HCT116 (cell line): ENCODE measurements around the gene ZNF317. TPM values are rescaled to one million over a fixed set of nuclear protein-coding genes. Genes with fewer than 3 reads are reported as not detected.

Source experiments
- ATAC-seq: fragments of 200-7000 bp; cut with Tn5 transposase; 2 replicates; pipeline ENCODE4 v1.9.1; 2020; ENCODE audit warnings: mild to moderate bottlenecking, moderate library complexity
- BruUV-seq: library from RNA; stranded (reverse); fragments of 400-500 nt; replicated peaks from 2 replicates; lab custom pipeline; 2021; lab: Mats Ljungman, UMichigan
- CTCF ChIA-PET: fragments of 300-600 bp; sonication (Branson Sonifier 250); formaldehyde crosslinking; loops from one replicate; lab custom pipeline; 2021; ENCODE audit warnings: antibody characterized with exemption; lab: Charles Lee
- POLR2A ChIA-PET: fragments of 300-600, 350-600 bp; sonication (Branson Sonifier 250); formaldehyde crosslinking; loops from one replicate; lab custom pipeline; 2021; ENCODE audit warnings: antibody characterized with exemption; lab: Charles Lee
- RAD21 ChIA-PET, 2 experiments: fragments of 300-600 bp; sonication (Branson Sonifier 250); formaldehyde crosslinking; loops; one replicate each; lab custom pipeline; 2023; ENCODE audit warnings: low total read pairs in 2 of 2; ENCODE audit not compliant: uncharacterized antibody in 2 of 2, unreplicated experiment in 2 of 2, low non-redundant PET in 1 of 2; lab: Charles Lee
- DNase-seq: peaks from one replicate; pipeline ENCODE4 v3.0.0-alpha.2; 2010; ENCODE audit warnings: low read depth, low spot score
- H2AFZ ChIP-seq: fragments of 200-600 bp; shearing (Covaris generic), sonication (generic); 2 replicates; pipeline ENCODE4 v1.6.1; 2017; ENCODE audit warnings: low read depth, mixed run types, mixed read lengths, antibody characterized with exemption, low read length; ENCODE audit not compliant: poor library complexity, severe bottlenecking
- H3K27ac ChIP-seq: 2 replicates; pipeline ENCODE4 v1.5.1; 2012; ENCODE audit warnings: low read depth, low read length
- H3K27me3 ChIP-seq: fragments of 200-600 bp; sonication (generic); 2 replicates; pipeline ENCODE4 v1.6.1; 2016; ENCODE audit warnings: mixed run types, low read length, mixed read lengths; ENCODE audit not compliant: insufficient read depth
- H3K36me3 ChIP-seq, 2 experiments: fragments of 200-500 bp in 1 of 2; fragments of 200-600 bp in 1 of 2; sonication (Bioruptor generic) in 1 of 2; sonication (generic) in 1 of 2; 2 replicates each; pipeline versions ENCODE4 v1.5.1 to v1.6.1; 2014 to 2016; ENCODE audit warnings: low read length in 2 of 2, inconsistent platforms in 1 of 2, mixed read lengths in 1 of 2, mixed run types in 1 of 2; ENCODE audit not compliant: insufficient read depth in 2 of 2, control insufficient read depth in 1 of 2
- H3K4me1 ChIP-seq, 2 experiments: fragments of 200-600 bp in 1 of 2; sonication (generic) in 1 of 2; 2 replicates each; pipeline versions ENCODE4 v1.5.1 to v1.6.1; 2012 to 2017; ENCODE audit warnings: low read length in 2 of 2, inconsistent platforms in 1 of 2, mild to moderate bottlenecking in 1 of 2, mixed read lengths in 1 of 2, mixed run types in 1 of 2, moderate library complexity in 1 of 2; ENCODE audit not compliant: insufficient read depth in 2 of 2, control insufficient read depth in 1 of 2
- H3K4me2 ChIP-seq: fragments of 200-600 bp; sonication (generic); 2 replicates; pipeline ENCODE4 v1.6.1; 2017; ENCODE audit warnings: mixed run types, low read length, mixed read lengths
- H3K4me3 ChIP-seq, 2 experiments: fragments of 200-600 bp in 1 of 2; sonication (generic) in 1 of 2; replicated peaks in 1 of 2; 2 replicates each; pipeline ENCODE4 v1.5.1; 2011 to 2016; ENCODE audit warnings: low read length in 2 of 2, control low read depth in 1 of 2, low read depth in 1 of 2, mild to moderate bottlenecking in 1 of 2, mixed read lengths in 1 of 2, mixed run types in 1 of 2
- H3K79me2 ChIP-seq: fragments of 200-600 bp; sonication (generic); 2 replicates; pipeline ENCODE4 v1.6.1; 2017; ENCODE audit warnings: mild to moderate bottlenecking, mixed run types, low read length, moderate library complexity, mixed read lengths; ENCODE audit not compliant: insufficient read depth
- H3K9ac ChIP-seq: fragments of 200-600 bp; sonication (generic); 2 replicates; pipeline ENCODE4 v1.6.1; 2016; ENCODE audit warnings: low read length, mixed read lengths
- H3K9me2 ChIP-seq: fragments of 200-600 bp; sonication (generic), shearing (Covaris generic); 2 replicates; pipeline ENCODE4 v1.6.1; 2017; ENCODE audit warnings: mixed run types, mild to moderate bottlenecking, moderate library complexity; ENCODE audit not compliant: insufficient read depth
- H3K9me3 ChIP-seq, 2 experiments: fragments of 200-500 bp in 1 of 2; fragments of 200-600 bp in 1 of 2; sonication (Bioruptor generic) in 1 of 2; sonication (generic) in 1 of 2; 2 replicates each; pipeline ENCODE4 v1.6.1; 2014 to 2017; ENCODE audit warnings: low read length in 2 of 2, mixed read lengths in 2 of 2, inconsistent platforms in 1 of 2, low read depth in 1 of 2, mild to moderate bottlenecking in 1 of 2, mixed run types in 1 of 2, moderate library complexity in 1 of 2; ENCODE audit not compliant: control insufficient read depth in 1 of 2, insufficient read depth in 1 of 2
- H4K20me1 ChIP-seq: fragments of 200-600 bp; sonication (generic), shearing (Covaris generic); 2 replicates; pipeline ENCODE4 v1.6.1; 2017; ENCODE audit warnings: mixed run types, mild to moderate bottlenecking, moderate library complexity; ENCODE audit not compliant: insufficient read depth
- CBX3 ChIP-seq: IDR thresholded peaks from 2 replicates; pipeline ENCODE4 v1.6.1; 2012; ENCODE audit warnings: low read depth
- EGR1 ChIP-seq: IDR thresholded peaks from 2 replicates; pipeline ENCODE4 v1.6.1; 2012; ENCODE audit warnings: low read depth
- ELF1 ChIP-seq: IDR thresholded peaks from 2 replicates; pipeline ENCODE4 v1.6.1; 2012; ENCODE audit warnings: low read depth, borderline replicate concordance
- EZH2 ChIP-seq: fragments of 200-600 bp; sonication (generic); IDR thresholded peaks from 2 replicates; pipeline ENCODE4 v1.6.1; 2017; ENCODE audit warnings: antibody characterized with exemption, mixed run types
- EZH2phosphoT487 ChIP-seq: fragments of 200-600 bp; IDR thresholded peaks from 2 replicates; pipeline ENCODE4 v1.6.1; 2018; ENCODE audit warnings: antibody characterized with exemption, borderline replicate concordance
- FOSL1 ChIP-seq: IDR thresholded peaks from 2 replicates; pipeline ENCODE4 v1.6.1; 2012; ENCODE audit warnings: low read depth
- JUND ChIP-seq: IDR thresholded peaks from 2 replicates; pipeline ENCODE4 v1.6.1; 2012
- POLR2A ChIP-seq: IDR thresholded peaks from 2 replicates; pipeline ENCODE4 v1.7.0; 2011; ENCODE audit warnings: borderline replicate concordance; ENCODE audit not compliant: insufficient read depth, insufficient read length; ENCODE audit errors: extremely low read depth
- POLR2AphosphoS5 ChIP-seq: IDR thresholded peaks from 2 replicates; pipeline ENCODE4 v1.6.1; 2011; ENCODE audit warnings: mild to moderate bottlenecking, low read depth, low read length, moderate library complexity
- RAD21 ChIP-seq: IDR thresholded peaks from 2 replicates; pipeline ENCODE4 v1.6.1; 2012; ENCODE audit warnings: low read depth, mild to moderate bottlenecking
- SIN3A ChIP-seq: IDR thresholded peaks from 2 replicates; pipeline ENCODE4 v1.6.1; 2012; ENCODE audit warnings: low read depth
- SP1 ChIP-seq: IDR thresholded peaks from 2 replicates; pipeline ENCODE4 v1.6.1; 2012; ENCODE audit warnings: low read depth
- YY1 ChIP-seq: IDR thresholded peaks from 2 replicates; pipeline ENCODE4 v1.6.1; 2011; ENCODE audit warnings: low read length, low read depth, moderate library complexity, mild to moderate bottlenecking; ENCODE audit not compliant: insufficient replicate concordance; ENCODE audit errors: extremely low read depth
- ZFX ChIP-seq: fragments of 450-650 bp; IDR thresholded peaks from 2 replicates; pipeline ENCODE4 v1.6.1; 2017
- ZNF274 ChIP-seq: fragments of 200-500 bp; sonication (Bioruptor generic); IDR thresholded peaks from 2 replicates; pipeline ENCODE4 v1.6.1; 2014; ENCODE audit warnings: mild to moderate bottlenecking, low read depth, low read length, inconsistent platforms
- intact Hi-C: fragments of 100-400 bp; cut with micrococcal nuclease; formaldehyde crosslinking; loops from 2 replicates; pipeline ENCODE4 v1.10.0; 2022
- total RNA-seq: library from RNA; stranded (reverse); gene quantifications from one replicate; pipeline ENCODE4 v1.2.1, GENCODE V29; 2021; ENCODE audit not compliant: unreplicated experiment
- TF ChIP-seq, protein P1 (sequence below): IDR thresholded peaks from 2 replicates; pipeline ENCODE4 v1.6.1; 2011; ENCODE audit warnings: mild to moderate bottlenecking, low read length, moderate library complexity; ENCODE audit not compliant: insufficient replicate concordance; ENCODE audit errors: extremely low read depth
- TF ChIP-seq, protein P2 (sequence below): IDR thresholded peaks from 2 replicates; pipeline ENCODE4 v1.6.1; 2012; ENCODE audit warnings: low read depth

ZNF317 gene
- total RNA-seq, 1 experiment from 2014 or later = 39.8 TPM

DNA sequence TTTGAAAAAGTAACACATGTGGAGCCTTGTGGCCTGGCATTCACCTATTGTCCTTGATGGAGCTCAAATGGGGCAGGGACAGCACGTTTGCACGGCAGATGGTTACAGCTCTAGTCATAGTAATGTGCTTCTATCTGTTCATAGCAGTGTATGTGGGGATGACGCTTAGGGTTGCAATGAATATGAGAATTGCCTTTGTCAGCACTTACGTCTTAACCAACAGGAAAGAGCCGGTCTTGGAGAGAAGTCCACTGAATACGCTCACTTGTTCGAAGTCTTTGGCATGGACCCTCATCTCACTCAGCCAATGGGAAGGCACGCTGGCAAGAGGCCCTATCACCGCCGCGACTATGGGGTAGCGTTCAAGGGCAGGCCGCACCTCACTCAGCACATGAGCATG, 19.7 kb downstream of the ZNF317 start:
- peaks cover 63 to 84% of the 10 kb centered on the region in 2 experiments for H3K36me3 ChIP-seq
- H3K79me2 ChIP-seq = peaks cover 56% of the 10 kb centered on the region
- RAD21 ChIA-PET = no interaction called here
- no peak overlapping the region for H3K27ac ChIP-seq
- H3K9me2 ChIP-seq = no peaks in the 10 kb centered on the region
- CTCF ChIA-PET = no interaction called here
- no peak overlapping the region for H3K9ac ChIP-seq
- intact Hi-C loops = no loop called here
- TF ChIP-seq POLR2AphosphoS5 (no peak), ELF1 (no peak), RAD21 (no peak), SIN3A (no peak), EGR1 (no peak), EZH2 (no peak), FOSL1 (no peak), ZNF274 (no peak), POLR2A (no peak), EZH2phosphoT487 (no peak), YY1 (no peak), ZFX (no peak), CBX3 (no peak), SP1 (no peak), JUND (no peak)
- TF ChIP-seq, protein P1, sequence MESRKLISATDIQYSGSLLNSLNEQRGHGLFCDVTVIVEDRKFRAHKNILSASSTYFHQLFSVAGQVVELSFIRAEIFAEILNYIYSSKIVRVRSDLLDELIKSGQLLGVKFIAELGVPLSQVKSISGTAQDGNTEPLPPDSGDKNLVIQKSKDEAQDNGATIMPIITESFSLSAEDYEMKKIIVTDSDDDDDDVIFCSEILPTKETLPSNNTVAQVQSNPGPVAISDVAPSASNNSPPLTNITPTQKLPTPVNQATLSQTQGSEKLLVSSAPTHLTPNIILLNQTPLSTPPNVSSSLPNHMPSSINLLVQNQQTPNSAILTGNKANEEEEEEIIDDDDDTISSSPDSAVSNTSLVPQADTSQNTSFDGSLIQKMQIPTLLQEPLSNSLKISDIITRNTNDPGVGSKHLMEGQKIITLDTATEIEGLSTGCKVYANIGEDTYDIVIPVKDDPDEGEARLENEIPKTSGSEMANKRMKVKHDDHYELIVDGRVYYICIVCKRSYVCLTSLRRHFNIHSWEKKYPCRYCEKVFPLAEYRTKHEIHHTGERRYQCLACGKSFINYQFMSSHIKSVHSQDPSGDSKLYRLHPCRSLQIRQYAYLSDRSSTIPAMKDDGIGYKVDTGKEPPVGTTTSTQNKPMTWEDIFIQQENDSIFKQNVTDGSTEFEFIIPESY = no peak
- TF ChIP-seq, protein P2, sequence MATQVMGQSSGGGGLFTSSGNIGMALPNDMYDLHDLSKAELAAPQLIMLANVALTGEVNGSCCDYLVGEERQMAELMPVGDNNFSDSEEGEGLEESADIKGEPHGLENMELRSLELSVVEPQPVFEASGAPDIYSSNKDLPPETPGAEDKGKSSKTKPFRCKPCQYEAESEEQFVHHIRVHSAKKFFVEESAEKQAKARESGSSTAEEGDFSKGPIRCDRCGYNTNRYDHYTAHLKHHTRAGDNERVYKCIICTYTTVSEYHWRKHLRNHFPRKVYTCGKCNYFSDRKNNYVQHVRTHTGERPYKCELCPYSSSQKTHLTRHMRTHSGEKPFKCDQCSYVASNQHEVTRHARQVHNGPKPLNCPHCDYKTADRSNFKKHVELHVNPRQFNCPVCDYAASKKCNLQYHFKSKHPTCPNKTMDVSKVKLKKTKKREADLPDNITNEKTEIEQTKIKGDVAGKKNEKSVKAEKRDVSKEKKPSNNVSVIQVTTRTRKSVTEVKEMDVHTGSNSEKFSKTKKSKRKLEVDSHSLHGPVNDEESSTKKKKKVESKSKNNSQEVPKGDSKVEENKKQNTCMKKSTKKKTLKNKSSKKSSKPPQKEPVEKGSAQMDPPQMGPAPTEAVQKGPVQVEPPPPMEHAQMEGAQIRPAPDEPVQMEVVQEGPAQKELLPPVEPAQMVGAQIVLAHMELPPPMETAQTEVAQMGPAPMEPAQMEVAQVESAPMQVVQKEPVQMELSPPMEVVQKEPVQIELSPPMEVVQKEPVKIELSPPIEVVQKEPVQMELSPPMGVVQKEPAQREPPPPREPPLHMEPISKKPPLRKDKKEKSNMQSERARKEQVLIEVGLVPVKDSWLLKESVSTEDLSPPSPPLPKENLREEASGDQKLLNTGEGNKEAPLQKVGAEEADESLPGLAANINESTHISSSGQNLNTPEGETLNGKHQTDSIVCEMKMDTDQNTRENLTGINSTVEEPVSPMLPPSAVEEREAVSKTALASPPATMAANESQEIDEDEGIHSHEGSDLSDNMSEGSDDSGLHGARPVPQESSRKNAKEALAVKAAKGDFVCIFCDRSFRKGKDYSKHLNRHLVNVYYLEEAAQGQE = no peak
- BruUV-seq = no TSS peak
- ATAC-seq = no peak
- POLR2A ChIA-PET = no interaction called here
- H3K9me3 ChIP-seq = peaks cover 47 to 63% of the 10 kb centered on the region in 2 experiments; a peak in 3 of 4 replicates
- no peak for DNase-seq
- no peaks in the 10 kb centered on the region for H3K4me1 ChIP-seq
- H3K4me2 ChIP-seq = no peak overlapping the region
- H3K4me3 ChIP-seq = no peak overlapping the region
- H4K20me1 ChIP-seq = no peaks in the 10 kb centered on the region
- no peaks in the 10 kb centered on the region for H3K27me3 ChIP-seq
- no peak overlapping the region for H2AFZ ChIP-seq
